Neural progenitor cell (in vitro differentiated cells): ENCODE data around the gene TFAP2C. TPM values are rescaled to one million over a fixed set of nuclear protein-coding genes. Genes with fewer than 3 reads are reported as not detected.

Experiments
- DNase-seq: peaks from one replicate; pipeline ENCODE4 v3.0.0-alpha.2; 2016; ENCODE audit warnings: low spot score
- H2AFZ ChIP-seq: fragments of 200-600 bp; sonication (generic); replicated peaks from 2 replicates; pipeline ENCODE4 v1.6.1; 2016; ENCODE audit warnings: antibody characterized with exemption
- H3F3A ChIP-seq: fragments of 200-600 bp; sonication (generic); 2 replicates; pipeline ENCODE4 v1.6.1; 2016; ENCODE audit warnings: antibody characterized with exemption, low read depth
- H3K27ac ChIP-seq: fragments of 200-600 bp; sonication (generic); 2 replicates; pipeline ENCODE4 v1.5.1; 2016; ENCODE audit warnings: mild to moderate bottlenecking
- H3K27me3 ChIP-seq: fragments of 200-600 bp; sonication (generic); 2 replicates; pipeline ENCODE4 v1.6.1; 2016; ENCODE audit warnings: mild to moderate bottlenecking, moderate library complexity
- H3K36me3 ChIP-seq: fragments of 200-600 bp; sonication (generic); 2 replicates; pipeline ENCODE4 v1.5.1; 2016
- H3K4me1 ChIP-seq: fragments of 200-600 bp; sonication (generic); 2 replicates; pipeline ENCODE4 v1.6.1; 2016; ENCODE audit warnings: mixed run types
- H3K4me2 ChIP-seq: fragments of 200-600 bp; sonication (generic); 2 replicates; pipeline ENCODE4 v1.6.1; 2016
- H3K4me3 ChIP-seq: fragments of 200-600 bp; sonication (generic); 2 replicates; pipeline ENCODE4 v1.5.1; 2016
- H3K79me2 ChIP-seq: fragments of 200-600 bp; sonication (generic); 2 replicates; pipeline ENCODE4 v1.6.1; 2016; ENCODE audit warnings: low read depth
- H3K9ac ChIP-seq: fragments of 200-600 bp; sonication (generic); 2 replicates; pipeline ENCODE4 v1.6.1; 2016
- H3K9me3 ChIP-seq: fragments of 200-600 bp; sonication (generic); 2 replicates; pipeline ENCODE4 v1.5.1; 2016; ENCODE audit warnings: low read depth
- H4K20me1 ChIP-seq: fragments of 200-600 bp; sonication (generic); 2 replicates; pipeline ENCODE4 v1.6.1; 2016; ENCODE audit warnings: low read depth
- H3K27ac Mint-ChIP-seq: 3 replicates; pipeline ENCODE4 v1.8.0; 2021; ENCODE audit warnings: mixed read lengths
- H3K27me3 Mint-ChIP-seq: 2 replicates; pipeline ENCODE4 v1.8.0; 2022; ENCODE audit warnings: low read depth, mild to moderate bottlenecking, inconsistent platforms, moderate library complexity, mixed read lengths; ENCODE audit not compliant: insufficient read depth
- H3K36me3 Mint-ChIP-seq: 3 replicates; pipeline ENCODE4 v1.8.0; 2021; ENCODE audit warnings: mixed read lengths
- H3K4me1 Mint-ChIP-seq: 3 replicates; pipeline ENCODE4 v1.8.0; 2021; ENCODE audit warnings: mixed read lengths
- H3K4me3 Mint-ChIP-seq: 3 replicates; pipeline ENCODE4 v1.8.0; 2021; ENCODE audit warnings: mild to moderate bottlenecking, moderate library complexity, mixed read lengths
- H3K9me3 Mint-ChIP-seq: 3 replicates; pipeline ENCODE4 v1.8.0; 2020; ENCODE audit warnings: mixed read lengths
- EZH2 ChIP-seq: fragments of 200-600 bp; sonication (generic); IDR thresholded peaks from 2 replicates; pipeline ENCODE4 v1.6.1; 2017; ENCODE audit warnings: antibody characterized with exemption, mild to moderate bottlenecking, moderate library complexity
- EZH2phosphoT487 ChIP-seq: fragments of 200-600 bp; sonication (generic); IDR thresholded peaks from 2 replicates; pipeline ENCODE4 v1.6.1; 2017; ENCODE audit warnings: antibody characterized with exemption
- total RNA-seq: library from RNA; depleted of rRNA; stranded (reverse); fragments of >200 nt; gene quantifications from 2 replicates; pipeline ENCODE4 v1.2.3, GENCODE V29; 2015; ENCODE audit warnings: low replicate concordance
- TF ChIP-seq, protein P1 (sequence below): fragments of 200-600 bp; sonication (generic); IDR thresholded peaks from 2 replicates; pipeline ENCODE4 v1.5.1; 2017; ENCODE audit warnings: antibody characterized with exemption, mild to moderate bottlenecking

TFAP2C gene
- total RNA-seq, 1 donor from 2014 or later: 0.60 TPM

- Histone ChIP-seq H3K4me2 (no peak overlapping the region), H3F3A (no peaks in the 10 kb centered on the region), H2AFZ (no peak overlapping the region), H3K4me1 (no peaks in the 10 kb centered on the region), H3K4me3 (no peak overlapping the region), H3K27ac (no peak overlapping the region), H3K9me3 (no peaks in the 10 kb centered on the region), H3K79me2 (no peaks in the 10 kb centered on the region), H3K36me3 (no peaks in the 10 kb centered on the region), H3K9ac (no peak overlapping the region), H3K27me3 (no peaks in the 10 kb centered on the region), H4K20me1 (no peaks in the 10 kb centered on the region)
- no peaks in the 10 kb centered on the region for H3K9me3 Mint-ChIP-seq
- no peaks in the 10 kb centered on the region for H3K36me3 Mint-ChIP-seq
- H3K27me3 Mint-ChIP-seq: peaks cover 4% of the 10 kb centered on the region
- peaks cover 12% of the 10 kb centered on the region for H3K4me1 Mint-ChIP-seq
- no peak overlapping the region for H3K4me3 Mint-ChIP-seq
- DNase-seq: no peak
- no peak overlapping the region for H3K27ac Mint-ChIP-seq
- no peak for TF ChIP-seq EZH2
- no peak for TF ChIP-seq EZH2phosphoT487
- TF ChIP-seq, protein P1, sequence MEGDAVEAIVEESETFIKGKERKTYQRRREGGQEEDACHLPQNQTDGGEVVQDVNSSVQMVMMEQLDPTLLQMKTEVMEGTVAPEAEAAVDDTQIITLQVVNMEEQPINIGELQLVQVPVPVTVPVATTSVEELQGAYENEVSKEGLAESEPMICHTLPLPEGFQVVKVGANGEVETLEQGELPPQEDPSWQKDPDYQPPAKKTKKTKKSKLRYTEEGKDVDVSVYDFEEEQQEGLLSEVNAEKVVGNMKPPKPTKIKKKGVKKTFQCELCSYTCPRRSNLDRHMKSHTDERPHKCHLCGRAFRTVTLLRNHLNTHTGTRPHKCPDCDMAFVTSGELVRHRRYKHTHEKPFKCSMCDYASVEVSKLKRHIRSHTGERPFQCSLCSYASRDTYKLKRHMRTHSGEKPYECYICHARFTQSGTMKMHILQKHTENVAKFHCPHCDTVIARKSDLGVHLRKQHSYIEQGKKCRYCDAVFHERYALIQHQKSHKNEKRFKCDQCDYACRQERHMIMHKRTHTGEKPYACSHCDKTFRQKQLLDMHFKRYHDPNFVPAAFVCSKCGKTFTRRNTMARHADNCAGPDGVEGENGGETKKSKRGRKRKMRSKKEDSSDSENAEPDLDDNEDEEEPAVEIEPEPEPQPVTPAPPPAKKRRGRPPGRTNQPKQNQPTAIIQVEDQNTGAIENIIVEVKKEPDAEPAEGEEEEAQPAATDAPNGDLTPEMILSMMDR: no peak
These were observed 46.9 kb downstream of the TFAP2C start for GRCh38 chr20:56676001-56676400.

GRCh38 chr20:56676679-56677078, 47.6 kb downstream of the TFAP2C start:
- Mint-ChIP-seq H3K4me1 (peaks cover 12% of the 10 kb centered on the region), H3K27me3 (peaks cover 4% of the 10 kb centered on the region), H3K9me3 (no peaks in the 10 kb centered on the region), H3K27ac (no peak overlapping the region), H3K4me3 (no peak overlapping the region), H3K36me3 (no peaks in the 10 kb centered on the region)
- Histone ChIP-seq H2AFZ (no peak overlapping the region), H3K9me3 (no peaks in the 10 kb centered on the region), H3K4me3 (no peak overlapping the region), H3K36me3 (no peaks in the 10 kb centered on the region), H3K79me2 (no peaks in the 10 kb centered on the region), H3K27ac (no peak overlapping the region), H3F3A (no peaks in the 10 kb centered on the region), H3K9ac (no peak overlapping the region), H3K27me3 (no peaks in the 10 kb centered on the region), H3K4me1 (no peaks in the 10 kb centered on the region), H3K4me2 (no peak overlapping the region), H4K20me1 (no peaks in the 10 kb centered on the region)
- TF ChIP-seq EZH2phosphoT487: no peak
- TF ChIP-seq EZH2: no peak
- TF ChIP-seq, protein P1: no peak
- no peak for DNase-seq

- no peak overlapping the region for H3K27ac Mint-ChIP-seq
- no peak overlapping the region for H2AFZ ChIP-seq
- DNase-seq: no peak
These were observed 54.2 kb downstream of the TFAP2C start for GRCh38 chr20:56683077-56683865.

More at GRCh38 chr20:56683077-56683865, 54.2 kb downstream of the TFAP2C start:
- Histone ChIP-seq H3K9me3 (no peaks in the 10 kb centered on the region), H3K4me3 (no peak overlapping the region), H3K4me1 (no peaks in the 10 kb centered on the region), H3K79me2 (no peaks in the 10 kb centered on the region), H3F3A (no peaks in the 10 kb centered on the region), H4K20me1 (no peaks in the 10 kb centered on the region), H3K27me3 (no peaks in the 10 kb centered on the region), H3K27ac (no peak overlapping the region), H3K36me3 (no peaks in the 10 kb centered on the region), H3K4me2 (no peak overlapping the region), H3K9ac (no peak overlapping the region)
- H3K36me3 Mint-ChIP-seq: no peaks in the 10 kb centered on the region
- H3K4me1 Mint-ChIP-seq: peaks cover 7% of the 10 kb centered on the region
- peaks cover 17% of the 10 kb centered on the region for H3K27me3 Mint-ChIP-seq
- no peak overlapping the region for H3K4me3 Mint-ChIP-seq
- TF ChIP-seq, protein P1: no peak
- no peaks in the 10 kb centered on the region for H3K9me3 Mint-ChIP-seq
